Fibroblast of mammary gland (primary cell): ENCODE measurements around the gene RXFP1.

Experiments
- DNase-seq: peaks from one replicate; pipeline ENCODE4 v3.0.0-alpha.2; 2010; ENCODE audit warnings: low read depth
- H3K4me3 ChIP-seq: 2 replicates; pipeline ENCODE4 v1.5.1; 2011; ENCODE audit warnings: low read depth, mild to moderate bottlenecking, low read length, moderate library complexity; ENCODE audit not compliant: control insufficient read depth
- TF ChIP-seq, protein P1 (sequence below): conservative IDR thresholded peaks from 2 replicates; pipeline ENCODE4 v1.5.1; 2011; ENCODE audit warnings: low read depth, low read length, inconsistent platforms; ENCODE audit not compliant: control insufficient read depth, insufficient read depth

RXFP1 gene

DNA sequence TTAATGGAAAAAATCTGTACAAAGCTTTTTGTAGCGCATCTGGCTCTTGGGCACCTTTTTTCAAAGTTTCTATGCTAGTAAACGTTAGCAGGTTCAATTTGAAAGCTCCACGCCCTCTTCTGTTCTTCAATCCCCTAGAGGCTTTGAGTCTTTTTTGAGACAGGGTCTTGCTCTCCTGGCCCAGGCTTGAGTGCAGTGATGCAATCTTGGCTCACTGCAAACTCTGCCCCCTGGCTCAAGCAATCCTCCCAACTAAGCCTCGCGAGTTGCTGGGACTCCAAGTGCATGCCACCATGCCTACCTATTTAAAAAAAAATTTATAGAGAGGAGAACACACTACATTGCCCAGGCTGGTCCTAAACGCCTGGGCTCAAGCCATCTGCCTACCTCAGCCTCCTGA lies 9.2 kb downstream of the RXFP1 start:
- H3K4me3 ChIP-seq: no peak overlapping the region
- TF ChIP-seq, protein P1, sequence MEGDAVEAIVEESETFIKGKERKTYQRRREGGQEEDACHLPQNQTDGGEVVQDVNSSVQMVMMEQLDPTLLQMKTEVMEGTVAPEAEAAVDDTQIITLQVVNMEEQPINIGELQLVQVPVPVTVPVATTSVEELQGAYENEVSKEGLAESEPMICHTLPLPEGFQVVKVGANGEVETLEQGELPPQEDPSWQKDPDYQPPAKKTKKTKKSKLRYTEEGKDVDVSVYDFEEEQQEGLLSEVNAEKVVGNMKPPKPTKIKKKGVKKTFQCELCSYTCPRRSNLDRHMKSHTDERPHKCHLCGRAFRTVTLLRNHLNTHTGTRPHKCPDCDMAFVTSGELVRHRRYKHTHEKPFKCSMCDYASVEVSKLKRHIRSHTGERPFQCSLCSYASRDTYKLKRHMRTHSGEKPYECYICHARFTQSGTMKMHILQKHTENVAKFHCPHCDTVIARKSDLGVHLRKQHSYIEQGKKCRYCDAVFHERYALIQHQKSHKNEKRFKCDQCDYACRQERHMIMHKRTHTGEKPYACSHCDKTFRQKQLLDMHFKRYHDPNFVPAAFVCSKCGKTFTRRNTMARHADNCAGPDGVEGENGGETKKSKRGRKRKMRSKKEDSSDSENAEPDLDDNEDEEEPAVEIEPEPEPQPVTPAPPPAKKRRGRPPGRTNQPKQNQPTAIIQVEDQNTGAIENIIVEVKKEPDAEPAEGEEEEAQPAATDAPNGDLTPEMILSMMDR: no peak
- no peak for DNase-seq

DNA sequence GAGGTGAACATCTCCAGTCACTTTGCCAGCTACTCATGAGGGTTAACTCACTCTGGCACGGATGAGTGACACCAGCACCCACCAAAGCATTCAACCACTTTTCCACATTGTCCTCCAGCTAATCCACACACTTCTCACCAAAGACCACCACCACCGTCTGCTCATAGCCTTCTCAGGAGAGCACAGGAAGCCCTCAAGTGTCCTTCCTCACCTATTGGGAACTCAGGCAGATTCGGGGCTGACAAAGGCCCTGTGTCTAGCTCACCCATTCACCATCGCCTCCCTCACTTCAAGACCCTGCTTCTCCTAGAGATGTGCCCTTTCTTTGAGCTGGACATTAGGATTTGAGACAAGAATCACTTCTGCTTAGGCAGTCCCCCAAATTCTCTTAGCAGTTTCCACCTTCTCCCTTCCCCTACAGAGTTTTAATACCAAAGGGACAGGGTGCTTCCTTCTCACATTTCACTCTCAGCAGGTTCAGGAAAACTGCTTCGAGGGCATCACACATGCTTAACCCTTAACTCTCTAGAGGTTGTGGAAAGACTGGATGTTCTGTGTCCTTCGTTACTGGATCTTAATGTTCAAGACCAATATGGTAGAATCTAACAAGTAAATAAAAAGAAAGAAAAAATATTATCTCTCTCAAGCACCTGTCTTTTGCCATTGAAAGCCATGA lies 11.0 kb downstream of the RXFP1 start:
- no peak overlapping the region for H3K4me3 ChIP-seq
- TF ChIP-seq, protein P1: no peak
- no peak for DNase-seq

DNA sequence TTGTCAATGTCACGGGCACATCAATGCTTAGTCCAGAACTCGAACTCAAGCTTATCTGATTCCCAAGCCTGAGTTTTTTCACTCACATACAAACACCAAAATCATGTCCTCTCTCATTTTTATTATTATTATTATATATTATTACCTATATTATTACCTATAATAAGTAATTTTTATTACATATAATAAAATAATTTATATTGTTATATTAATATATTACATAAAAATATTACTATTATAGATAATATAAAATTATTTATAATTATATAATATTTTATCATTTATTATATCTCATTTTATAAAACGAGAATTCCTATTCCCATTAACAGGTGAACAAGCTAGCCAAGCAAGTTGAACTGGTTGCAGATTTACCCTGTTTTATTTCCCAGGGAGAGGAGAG lies 13.0 kb downstream of the RXFP1 start:
- DNase-seq: no peak
- TF ChIP-seq, protein P1: no peak
- no peak overlapping the region for H3K4me3 ChIP-seq

DNA sequence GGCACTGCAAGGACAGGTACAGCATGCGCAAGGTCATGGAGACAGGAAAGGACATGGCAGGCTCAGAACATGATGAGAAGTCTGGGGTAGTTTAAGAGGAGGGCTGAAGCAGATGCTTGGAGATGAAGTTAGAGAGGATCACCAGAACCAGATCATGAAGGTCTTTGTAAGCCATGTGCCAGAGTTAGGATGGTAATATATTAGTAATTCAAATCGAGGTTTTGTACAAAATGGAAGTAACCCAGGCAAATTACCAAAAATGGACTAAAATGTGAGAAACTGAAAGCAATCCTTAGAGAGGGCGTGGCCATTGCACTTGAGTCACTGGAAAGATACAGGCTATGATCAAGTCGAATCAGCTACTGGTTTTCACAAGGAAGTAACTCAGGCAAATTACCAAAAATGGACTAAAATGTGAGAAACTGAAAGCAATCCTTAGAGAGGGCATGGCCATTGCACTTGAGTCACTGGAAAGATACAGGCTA lies 13.5 kb downstream of the RXFP1 start:
- no peak overlapping the region for H3K4me3 ChIP-seq
- peak; percentile 87 for DNase-seq
- TF ChIP-seq, protein P1: no peak

DNA sequence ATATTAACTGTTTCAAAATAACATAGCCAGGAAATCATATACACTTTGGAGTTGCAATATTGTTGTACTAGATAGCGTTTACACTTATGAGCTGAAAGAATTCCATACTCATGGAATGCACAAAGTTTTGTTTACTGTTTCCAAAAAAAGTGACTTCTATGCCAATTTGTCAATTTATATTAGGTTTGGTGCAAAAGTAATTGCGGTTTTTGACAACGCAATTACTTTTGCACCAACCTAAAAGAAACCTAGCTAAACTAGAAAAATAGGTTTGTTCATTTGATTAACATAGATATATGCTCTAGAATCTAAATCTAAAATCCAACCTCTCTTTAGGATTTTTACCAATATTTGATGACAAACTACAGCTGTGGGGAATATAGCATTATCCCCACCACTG lies 15.2 kb downstream of the RXFP1 start:
- TF ChIP-seq, protein P1: no peak
- H3K4me3 ChIP-seq: no peak overlapping the region
- no peak for DNase-seq

DNA sequence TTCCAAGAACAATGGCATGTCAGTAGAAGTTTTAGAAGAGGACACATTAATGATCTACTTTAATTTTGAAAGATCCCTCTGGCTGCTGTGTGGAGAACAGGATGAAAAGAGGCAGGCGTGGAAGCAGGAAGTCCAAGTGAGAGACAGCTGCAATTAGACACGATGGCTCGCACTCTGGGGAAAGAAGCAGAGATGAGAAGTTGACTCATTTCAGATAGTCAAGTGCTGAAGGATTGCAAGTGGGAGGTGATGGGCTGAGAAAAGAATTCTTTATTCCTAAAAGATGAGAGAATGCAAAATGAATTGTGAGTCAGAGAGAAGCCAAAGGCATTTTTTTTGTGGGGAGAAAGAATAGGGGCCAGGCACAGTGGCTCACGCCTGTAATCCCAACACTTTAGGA lies 16.5 kb downstream of the RXFP1 start:
- peak; percentile 56 for DNase-seq
- TF ChIP-seq, protein P1: no peak
- H3K4me3 ChIP-seq: no peak overlapping the region

DNA sequence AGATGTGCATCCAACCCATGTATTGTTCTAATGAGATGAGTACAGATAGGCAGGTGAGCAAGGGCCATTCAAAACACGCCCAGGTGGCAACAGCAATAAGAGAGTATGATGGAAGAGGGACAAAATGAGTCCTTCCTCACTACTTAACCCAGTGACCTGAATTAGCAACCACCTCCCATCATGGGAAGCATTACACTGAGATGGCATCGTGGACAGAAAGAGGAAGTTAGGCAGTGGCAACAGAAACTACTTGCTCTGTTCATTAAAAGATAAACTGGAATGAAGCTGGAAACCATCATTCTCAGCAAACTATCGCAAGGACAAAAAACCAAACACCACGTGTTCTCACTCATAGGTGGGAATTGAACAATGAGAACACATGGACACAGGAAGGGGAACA lies 17.2 kb downstream of the RXFP1 start:
- no peak for DNase-seq
- TF ChIP-seq, protein P1: no peak

More for the DNA sequence above, 17.2 kb downstream of the RXFP1 start:
- no peak overlapping the region for H3K4me3 ChIP-seq
